ENCODE results near the gene NTSR2. TPM values are rescaled to one million over a fixed set of nuclear protein-coding genes. Genes with fewer than 3 reads are reported as not detected.

The NTSR2 gene
- total RNA-seq, 4 donors from 2014 or later: not detected

DNA sequence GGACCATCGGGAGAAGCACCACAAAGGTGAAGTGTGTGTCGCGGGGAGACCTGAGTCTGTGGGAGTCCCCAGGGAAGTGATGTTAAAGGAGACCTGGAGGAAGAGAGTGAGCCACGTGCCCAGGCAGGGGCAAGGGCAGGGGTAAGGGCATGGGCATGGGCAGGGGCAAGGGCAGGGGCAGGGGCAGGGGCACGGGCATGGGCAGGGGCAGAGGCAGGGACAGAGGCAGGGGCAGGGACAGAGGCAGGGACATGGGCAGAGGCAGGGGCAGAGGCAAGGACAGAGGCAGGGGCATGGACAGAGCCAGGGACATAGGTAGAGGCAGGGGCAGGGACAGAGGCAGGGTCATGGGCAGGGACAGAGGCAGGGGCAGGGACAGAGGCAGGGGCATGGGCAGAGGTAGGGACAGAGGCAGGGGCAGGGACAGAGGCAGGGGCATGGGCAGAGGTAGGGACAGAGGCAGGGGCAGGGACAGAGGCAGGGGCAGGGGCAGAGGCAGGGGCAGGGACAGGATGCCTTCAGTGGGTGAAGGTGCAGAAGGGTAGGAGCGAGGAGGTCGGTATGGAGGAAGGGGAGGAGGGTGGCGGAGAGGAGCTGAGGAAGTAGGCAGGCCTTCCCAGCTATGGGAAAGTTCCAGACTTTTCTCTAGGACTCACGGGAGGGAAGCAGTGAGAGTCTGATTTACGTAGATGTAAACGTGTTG lies 33.3 kb downstream of the NTSR2 start:
- TF ChIP-seq POLR2A (IDR thresholded peaks at IDR 0.05): no peak
- TF ChIP-seq, protein P1, sequence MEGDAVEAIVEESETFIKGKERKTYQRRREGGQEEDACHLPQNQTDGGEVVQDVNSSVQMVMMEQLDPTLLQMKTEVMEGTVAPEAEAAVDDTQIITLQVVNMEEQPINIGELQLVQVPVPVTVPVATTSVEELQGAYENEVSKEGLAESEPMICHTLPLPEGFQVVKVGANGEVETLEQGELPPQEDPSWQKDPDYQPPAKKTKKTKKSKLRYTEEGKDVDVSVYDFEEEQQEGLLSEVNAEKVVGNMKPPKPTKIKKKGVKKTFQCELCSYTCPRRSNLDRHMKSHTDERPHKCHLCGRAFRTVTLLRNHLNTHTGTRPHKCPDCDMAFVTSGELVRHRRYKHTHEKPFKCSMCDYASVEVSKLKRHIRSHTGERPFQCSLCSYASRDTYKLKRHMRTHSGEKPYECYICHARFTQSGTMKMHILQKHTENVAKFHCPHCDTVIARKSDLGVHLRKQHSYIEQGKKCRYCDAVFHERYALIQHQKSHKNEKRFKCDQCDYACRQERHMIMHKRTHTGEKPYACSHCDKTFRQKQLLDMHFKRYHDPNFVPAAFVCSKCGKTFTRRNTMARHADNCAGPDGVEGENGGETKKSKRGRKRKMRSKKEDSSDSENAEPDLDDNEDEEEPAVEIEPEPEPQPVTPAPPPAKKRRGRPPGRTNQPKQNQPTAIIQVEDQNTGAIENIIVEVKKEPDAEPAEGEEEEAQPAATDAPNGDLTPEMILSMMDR (IDR thresholded peaks at IDR 0.05): no peak
- H3K27me3 ChIP-seq: no peaks in the 10 kb centered on the region
- no peak overlapping the region for H3K27ac ChIP-seq
- no peak overlapping the region for H3K4me3 ChIP-seq
- H3K9me3 ChIP-seq: no peaks in the 10 kb centered on the region
- H3K36me3 ChIP-seq: no peaks in the 10 kb centered on the region
- intact Hi-C loops (cut with DNase I; ENCODE audit: low total_unique reads): no loop called here
- no peak for DNase-seq
- no peaks in the 10 kb centered on the region for H3K4me1 ChIP-seq

DNA sequence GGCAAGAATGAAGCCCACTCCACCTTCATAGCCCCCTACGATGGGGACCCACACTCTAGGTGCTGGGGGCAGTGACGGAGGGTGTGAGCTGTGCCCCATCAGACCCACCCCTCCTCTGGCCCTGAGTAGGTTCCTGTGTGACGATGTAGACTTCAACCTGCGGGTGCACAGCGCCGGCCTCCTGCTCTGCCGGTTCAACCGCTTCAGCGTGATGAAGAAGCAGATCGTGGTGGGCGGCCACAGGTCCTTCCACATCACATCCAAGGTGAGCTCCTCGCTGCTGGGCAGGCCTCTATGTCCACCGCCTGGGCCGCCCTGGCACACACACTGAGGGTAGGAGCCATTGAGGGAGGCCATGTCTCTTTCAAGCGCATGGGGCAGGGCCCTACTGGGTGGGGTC lies 34.9 kb downstream of the NTSR2 start:
- H3K9me3 ChIP-seq: no peaks in the 10 kb centered on the region
- H3K36me3 ChIP-seq: no peaks in the 10 kb centered on the region
- DNase-seq: no peak
- H3K4me3 ChIP-seq: no peak overlapping the region
- no peaks in the 10 kb centered on the region for H3K4me1 ChIP-seq
- no peak for TF ChIP-seq POLR2A (IDR thresholded peaks at IDR 0.05)
- TF ChIP-seq, protein P1 (IDR thresholded peaks at IDR 0.05): no peak
- intact Hi-C loops (cut with DNase I; ENCODE audit: low total_unique reads): no loop called here
- H3K27me3 ChIP-seq: no peaks in the 10 kb centered on the region
- no peak overlapping the region for H3K27ac ChIP-seq

DNA sequence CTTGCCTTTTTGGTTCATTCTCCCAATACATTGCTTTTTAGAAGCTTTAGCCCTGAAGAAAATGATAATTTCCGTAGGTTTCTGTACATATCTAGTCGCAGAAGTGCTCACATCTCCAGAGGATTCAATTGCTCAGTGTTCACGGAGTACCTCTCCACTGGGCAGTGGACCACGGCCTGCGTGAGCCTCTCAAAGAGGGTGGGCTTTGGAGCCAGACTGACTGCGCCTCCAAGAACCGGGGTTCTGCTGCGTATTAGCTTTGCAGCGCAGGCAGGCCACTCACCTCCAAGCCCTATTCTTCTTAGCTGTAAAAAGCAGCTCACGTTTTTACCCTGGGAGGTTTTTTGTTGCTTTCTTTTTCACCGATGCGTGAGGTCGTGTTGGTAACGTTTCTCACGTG lies 35.4 kb downstream of the NTSR2 start:
- no peak overlapping the region for H3K27ac ChIP-seq
- no peak overlapping the region for H3K4me3 ChIP-seq
- no peaks in the 10 kb centered on the region for H3K27me3 ChIP-seq
- no peaks in the 10 kb centered on the region for H3K9me3 ChIP-seq
- no peak for DNase-seq
- no peaks in the 10 kb centered on the region for H3K4me1 ChIP-seq
- TF ChIP-seq POLR2A (IDR thresholded peaks at IDR 0.05): no peak
- TF ChIP-seq, protein P1 (IDR thresholded peaks at IDR 0.05): no peak
- no peaks in the 10 kb centered on the region for H3K36me3 ChIP-seq
- intact Hi-C loops (cut with DNase I; ENCODE audit: low total_unique reads): no loop called here

DNA sequence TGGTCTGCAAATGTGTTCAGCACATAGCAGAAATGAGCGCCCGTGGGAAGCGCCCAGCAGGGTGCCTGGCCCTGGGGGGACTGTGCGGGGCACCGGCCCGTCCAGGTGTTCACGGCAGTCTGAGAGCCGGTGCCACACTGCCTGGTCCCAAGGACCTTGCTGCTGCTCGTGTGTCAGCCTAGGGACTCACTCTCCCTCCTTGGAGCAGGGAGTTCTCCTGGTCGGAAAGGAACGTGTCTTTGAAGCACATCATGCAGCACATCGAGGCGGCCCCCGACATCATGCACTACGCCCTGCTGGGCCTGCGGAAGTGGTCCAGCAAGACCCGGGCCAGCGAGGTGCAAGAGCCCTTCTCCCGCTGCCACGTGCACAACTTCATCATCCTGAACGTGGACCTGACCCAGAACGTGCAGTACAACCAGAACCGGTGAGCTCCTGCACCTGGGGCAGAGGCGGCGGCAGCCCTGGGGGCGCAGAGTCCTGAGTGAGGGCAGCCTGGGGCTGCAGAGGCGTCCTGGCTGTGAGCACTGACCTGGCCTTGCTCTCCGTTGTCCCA lies 36.0 kb downstream of the NTSR2 start:
- no peaks in the 10 kb centered on the region for H3K27me3 ChIP-seq
- H3K4me1 ChIP-seq: no peaks in the 10 kb centered on the region
- H3K4me3 ChIP-seq: no peak overlapping the region
- H3K27ac ChIP-seq: no peak overlapping the region
- H3K9me3 ChIP-seq: no peaks in the 10 kb centered on the region
- intact Hi-C loops (cut with DNase I; ENCODE audit: low total_unique reads): no loop called here
- no peak for DNase-seq
- H3K36me3 ChIP-seq: no peaks in the 10 kb centered on the region
- no peak for TF ChIP-seq POLR2A (IDR thresholded peaks at IDR 0.05)
- TF ChIP-seq, protein P1 (IDR thresholded peaks at IDR 0.05): no peak

DNA sequence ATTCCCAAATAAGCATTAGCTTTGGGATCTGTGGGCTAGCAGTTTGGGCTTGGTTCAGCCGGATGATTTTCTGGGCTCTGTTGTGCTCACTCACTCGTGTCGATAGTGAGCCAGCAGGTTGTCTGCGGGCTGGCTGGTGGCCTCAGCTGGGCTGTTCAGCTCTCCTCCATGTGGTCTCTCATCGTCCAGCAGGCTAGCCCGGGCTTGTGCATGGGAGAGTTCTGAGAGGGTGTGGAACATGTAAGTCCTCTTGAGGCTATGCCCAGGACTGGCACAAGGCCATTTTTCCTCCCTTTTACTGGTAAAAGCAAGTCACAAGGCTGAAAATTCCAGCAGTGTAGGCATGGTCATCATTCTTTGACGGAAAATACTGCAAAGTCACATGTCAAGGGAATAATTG lies 38.5 kb downstream of the NTSR2 start:
- Histone ChIP-seq H3K9me3 (no peaks in the 10 kb centered on the region), H3K4me1 (no peaks in the 10 kb centered on the region), H3K36me3 (no peaks in the 10 kb centered on the region), H3K4me3 (no peak overlapping the region), H3K27me3 (no peaks in the 10 kb centered on the region), H3K27ac (no peak overlapping the region)
- intact Hi-C loops (cut with DNase I; ENCODE audit: low total_unique reads): no loop called here
- DNase-seq: no peak
- no peak for TF ChIP-seq POLR2A (IDR thresholded peaks at IDR 0.05)
- TF ChIP-seq, protein P1 (IDR thresholded peaks at IDR 0.05): no peak
